Thyroid gland (tissue), 4 donors: ENCODE results near the gene FAM229A.

ENCODE experiments used
- POLR2A ChIP-seq, 2 donors: fragments of 450-650 bp; IDR thresholded peaks; one replicate each; pipeline ENCODE4 v1.6.1; 2017; ENCODE audit warnings: antibody characterized with exemption in 2 of 2, mild to moderate bottlenecking in 2 of 2, moderate library complexity in 1 of 2
- TF ChIP-seq, protein P1 (sequence below), 6 experiments: fragments of 200-600 bp in 3 of 6; fragments of 450-650 bp in 3 of 6; sonication (generic) in 3 of 6; IDR thresholded peaks; one replicate each; pipeline ENCODE4 v1.5.1; 2016 to 2019; ENCODE audit warnings: antibody characterized with exemption in 6 of 6, mild to moderate bottlenecking in 2 of 6, inconsistent platforms in 1 of 6, moderate library complexity in 1 of 6

DNA sequence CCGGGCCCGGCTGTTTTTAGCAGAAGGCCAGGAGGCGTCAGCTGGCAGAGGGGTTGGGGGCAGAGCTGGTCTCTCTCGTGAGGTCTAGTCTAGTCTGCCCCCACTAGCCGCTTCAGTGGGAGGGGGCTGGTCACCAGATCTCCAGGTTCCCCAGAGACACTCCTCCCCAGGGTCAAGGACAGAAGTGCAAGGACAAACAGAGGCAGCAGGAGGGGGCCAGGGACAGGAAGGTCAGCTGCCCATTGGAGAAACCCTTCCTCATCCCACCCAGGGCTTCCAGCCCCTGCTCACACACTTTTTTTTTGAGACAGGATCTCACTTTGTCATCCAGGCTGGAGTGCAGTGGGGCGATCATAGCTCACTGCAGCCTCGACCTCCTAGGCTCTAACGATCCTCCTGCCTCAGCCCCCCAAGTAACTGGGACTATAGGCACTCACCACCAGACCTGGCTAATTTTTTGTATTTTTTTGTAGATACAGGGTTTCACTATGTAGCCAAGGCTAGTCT, 10.0 kb downstream of the FAM229A start:
- no peak for TF ChIP-seq POLR2A (IDR thresholded peaks at IDR 0.05)
- TF ChIP-seq, protein P1, sequence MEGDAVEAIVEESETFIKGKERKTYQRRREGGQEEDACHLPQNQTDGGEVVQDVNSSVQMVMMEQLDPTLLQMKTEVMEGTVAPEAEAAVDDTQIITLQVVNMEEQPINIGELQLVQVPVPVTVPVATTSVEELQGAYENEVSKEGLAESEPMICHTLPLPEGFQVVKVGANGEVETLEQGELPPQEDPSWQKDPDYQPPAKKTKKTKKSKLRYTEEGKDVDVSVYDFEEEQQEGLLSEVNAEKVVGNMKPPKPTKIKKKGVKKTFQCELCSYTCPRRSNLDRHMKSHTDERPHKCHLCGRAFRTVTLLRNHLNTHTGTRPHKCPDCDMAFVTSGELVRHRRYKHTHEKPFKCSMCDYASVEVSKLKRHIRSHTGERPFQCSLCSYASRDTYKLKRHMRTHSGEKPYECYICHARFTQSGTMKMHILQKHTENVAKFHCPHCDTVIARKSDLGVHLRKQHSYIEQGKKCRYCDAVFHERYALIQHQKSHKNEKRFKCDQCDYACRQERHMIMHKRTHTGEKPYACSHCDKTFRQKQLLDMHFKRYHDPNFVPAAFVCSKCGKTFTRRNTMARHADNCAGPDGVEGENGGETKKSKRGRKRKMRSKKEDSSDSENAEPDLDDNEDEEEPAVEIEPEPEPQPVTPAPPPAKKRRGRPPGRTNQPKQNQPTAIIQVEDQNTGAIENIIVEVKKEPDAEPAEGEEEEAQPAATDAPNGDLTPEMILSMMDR (IDR thresholded peaks at IDR 0.05) = no peak
